Endodermal cell (in vitro differentiated cells): ENCODE data around the gene BAG5. TPM values are rescaled to one million over a fixed set of nuclear protein-coding genes. Genes with fewer than 3 reads are reported as not detected.

Experiments used
- DNase-seq: peaks from one replicate; pipeline ENCODE4 v3.0.0-alpha.2; 2017
- H3K27ac ChIP-seq: 2 replicates; pipeline ENCODE4 v1.5.1; 2013; ENCODE audit warnings: mild to moderate bottlenecking, low read depth, low read length, moderate library complexity
- H3K27me3 ChIP-seq: 2 replicates; pipeline ENCODE4 v1.6.1; 2013; ENCODE audit warnings: mild to moderate bottlenecking, low read length, moderate library complexity; ENCODE audit not compliant: insufficient read depth, control insufficient read depth, poor library complexity, severe bottlenecking
- H3K36me3 ChIP-seq: 2 replicates; pipeline ENCODE4 v1.7.0; 2013; ENCODE audit warnings: mild to moderate bottlenecking, low read length, moderate library complexity; ENCODE audit not compliant: control insufficient read depth, insufficient read depth
- H3K4me1 ChIP-seq: one replicate; pipeline ENCODE4 v1.7.0; 2013; ENCODE audit warnings: low read length; ENCODE audit not compliant: control insufficient read depth, insufficient read depth
- H3K4me3 ChIP-seq: 2 replicates; pipeline ENCODE4 v1.5.1; 2013; ENCODE audit warnings: mild to moderate bottlenecking, low read length, moderate library complexity
- H3K9ac ChIP-seq: 2 replicates; pipeline ENCODE4 v1.6.1; 2013; ENCODE audit warnings: mild to moderate bottlenecking, low read length, moderate library complexity; ENCODE audit not compliant: poor library complexity, severe bottlenecking; ENCODE audit errors: extremely low read depth
- H3K9me3 ChIP-seq: 2 replicates; pipeline ENCODE4 v1.6.1; 2013; ENCODE audit warnings: mild to moderate bottlenecking, low read length, moderate library complexity; ENCODE audit not compliant: control insufficient read depth
- H3K27ac Mint-ChIP-seq: 2 replicates; pipeline ENCODE4 v1.8.0; 2020; ENCODE audit warnings: mixed read lengths
- H3K27me3 Mint-ChIP-seq: 2 replicates; pipeline ENCODE4 v1.8.0; 2021; ENCODE audit warnings: mild to moderate bottlenecking, mixed read lengths; ENCODE audit not compliant: insufficient read depth
- H3K36me3 Mint-ChIP-seq: 2 replicates; pipeline ENCODE4 v1.8.0; 2020; ENCODE audit warnings: low read depth, mixed read lengths
- H3K4me1 Mint-ChIP-seq: 2 replicates; pipeline ENCODE4 v1.8.0; 2020; ENCODE audit warnings: mixed read lengths
- H3K4me3 Mint-ChIP-seq: 2 replicates; pipeline ENCODE4 v1.8.0; 2020; ENCODE audit warnings: mild to moderate bottlenecking, moderate library complexity, mixed read lengths
- H3K9me3 Mint-ChIP-seq: 2 replicates; pipeline ENCODE4 v1.8.0; 2020; ENCODE audit warnings: mild to moderate bottlenecking, mixed read lengths
- CTCF ChIP-seq: fragments of 200-600 bp; sonication (generic); conservative IDR thresholded peaks from 2 replicates; pipeline ENCODE4 v1.5.0; 2021; ENCODE audit warnings: antibody characterized with exemption, mild to moderate bottlenecking
- WGBS, 2 experiments: methylation state at CpG; one replicate each; pipeline versions ENCODE4 v1.1.5 to v1.1.7; 2013; ENCODE audit warnings: missing lambda C conversion rate in 2 of 2, mixed read lengths in 1 of 2; ENCODE audit not compliant: insufficient coverage in 1 of 2, insufficient read length in 1 of 2; 5-methylcytosine and 5-hydroxymethylcytosine counted together
- total RNA-seq, 2 donors: library from RNA; stranded (reverse); fragmentation: NEBNext Ultra II Directional in 1 of 2; extraction: Animal tissue kit (Norgen Biotek cat#: 25700) in 1 of 2; gene quantifications; 2 replicates in 1 of 2; 3 replicates in 1 of 2; pipeline ENCODE4 v1.2.1, GENCODE V29; 2021

BAG5 gene
- total RNA-seq, 2 donors from 2014 or later = 27.6 to 28.1 TPM

GRCh38 chr14:103568952-103569351 lies 6.5 kb upstream of the BAG5 start:
- H3K27ac Mint-ChIP-seq = peak overlapping the region; percentile 5
- peaks cover 15% of the 10 kb centered on the region for H3K36me3 Mint-ChIP-seq
- no peak for DNase-seq
- H3K27ac ChIP-seq = peak overlapping the region; percentile 90
- no peaks in the 10 kb centered on the region for H3K27me3 ChIP-seq
- peak overlapping the region; percentile 49 for H3K4me3 ChIP-seq
- peaks cover 5% of the 10 kb centered on the region for H3K4me1 ChIP-seq
- H3K27me3 Mint-ChIP-seq = no peaks in the 10 kb centered on the region
- WGBS, 2 experiments = 59 to 72% methylated on average over 5 to 7 of the region's 8 CpGs
- H3K9ac ChIP-seq = no peak overlapping the region
- no peak for TF ChIP-seq CTCF
- H3K9me3 Mint-ChIP-seq = no peaks in the 10 kb centered on the region
- H3K4me3 Mint-ChIP-seq = no peak overlapping the region
- peaks cover 17% of the 10 kb centered on the region for H3K36me3 ChIP-seq
- H3K4me1 Mint-ChIP-seq = peaks cover 10% of the 10 kb centered on the region
- no peaks in the 10 kb centered on the region for H3K9me3 ChIP-seq

- no peak overlapping the region for H3K27ac Mint-ChIP-seq
- Histone ChIP-seq H3K9ac (peak overlapping the region; percentile 90), H3K9me3 (no peaks in the 10 kb centered on the region), H3K4me1 (peaks cover 1% of the 10 kb centered on the region), H3K4me3 (peak overlapping the region; percentile 99), H3K36me3 (peaks cover 26% of the 10 kb centered on the region), H3K27me3 (no peaks in the 10 kb centered on the region), H3K27ac (no peak overlapping the region)
- H3K4me1 Mint-ChIP-seq = peaks cover 17% of the 10 kb centered on the region
- no peak for TF ChIP-seq CTCF
- no peak for DNase-seq
- no peaks in the 10 kb centered on the region for H3K9me3 Mint-ChIP-seq
- no peaks in the 10 kb centered on the region for H3K27me3 Mint-ChIP-seq
- peak overlapping the region; percentile 81 for H3K4me3 Mint-ChIP-seq
- peaks cover 22% of the 10 kb centered on the region for H3K36me3 Mint-ChIP-seq
- 81% methylated on average over 18 to 21 of the region's 21 CpGs for WGBS, 2 experiments
Observed at GRCh38 chr14:103563844-103564505, 1.5 kb upstream of the BAG5 start.

- Histone ChIP-seq H3K4me1 (no peaks in the 10 kb centered on the region), H3K9me3 (no peaks in the 10 kb centered on the region), H3K27ac (peak overlapping the region; percentile 96), H3K27me3 (no peaks in the 10 kb centered on the region), H3K4me3 (peak overlapping the region; percentile 99), H3K36me3 (peaks cover 33% of the 10 kb centered on the region), H3K9ac (peak overlapping the region; percentile 90)
- no peaks in the 10 kb centered on the region for H3K9me3 Mint-ChIP-seq
- H3K36me3 Mint-ChIP-seq = peaks cover 25% of the 10 kb centered on the region
- peak overlapping the region; percentile 81 for H3K4me3 Mint-ChIP-seq
- no peak for TF ChIP-seq CTCF
- no peak for DNase-seq
- H3K27ac Mint-ChIP-seq = peak overlapping the region; percentile 82
- 1 to 2% methylated on average over 15 to 22 of the region's 22 CpGs for WGBS, 2 experiments
- peaks cover 14% of the 10 kb centered on the region for H3K4me1 Mint-ChIP-seq
- H3K27me3 Mint-ChIP-seq = no peaks in the 10 kb centered on the region
Observed at GRCh38 chr14:103563226-103563620, 766 bp upstream of the BAG5 start.
